ENCODE data around the gene ZNF695.
"Not testable (repeated sequence)": the region's sequence is repeated elsewhere in the genome, so short reads cannot be mapped to it uniquely, and the experiment has no call there.

The ZNF695 gene

GRCh38 chr1:247007511-247008405 is at the start of gene ZNF695:
Gene ZNF695 (minus strand): TSS chr1:247008057. CDS start chr1:247007908, 149 bp downstream.
- peak; percentile 86 for DNase-seq (ENCODE audit: low read depth)

- DNase-seq (ENCODE audit: low read depth), result no peak
Measured at GRCh38 chr1:247056071-247056470, 48.2 kb upstream of the ZNF695 start.

- DNase-seq (ENCODE audit: low read depth), result no peak
Measured at GRCh38 chr1:247054992-247055415, 47.1 kb upstream of the ZNF695 start.

GRCh38 chr1:247047702-247048101 is 39.8 kb upstream of the ZNF695 start:
- no peak for DNase-seq (ENCODE audit: low read depth)

GRCh38 chr1:247047260-247047659 is 39.4 kb upstream of the ZNF695 start:
- DNase-seq (ENCODE audit: low read depth), result no peak

GRCh38 chr1:247043406-247043805 is 35.5 kb upstream of the ZNF695 start:
- no peak for DNase-seq (ENCODE audit: low read depth)

GRCh38 chr1:247037511-247038320 is 29.9 kb upstream of the ZNF695 start:
- no peak for DNase-seq (ENCODE audit: low read depth)

GRCh38 chr1:247032306-247032705 is 24.4 kb upstream of the ZNF695 start:
- DNase-seq (ENCODE audit: low read depth), result not testable (repeated sequence)

- DNase-seq (ENCODE audit: low read depth), result not testable (repeated sequence)
Measured at GRCh38 chr1:247024658-247025057, 16.8 kb upstream of the ZNF695 start.

GRCh38 chr1:247013391-247013790 is 5.5 kb upstream of the ZNF695 start:
- no peak for DNase-seq (ENCODE audit: low read depth)

- no peak for DNase-seq (ENCODE audit: low read depth)
Measured at GRCh38 chr1:247008406-247008799, 546 bp upstream of the ZNF695 start.

GRCh38 chr1:247004081-247004480 is 3.8 kb downstream of the ZNF695 start:
- DNase-seq (ENCODE audit: low read depth), result not testable (repeated sequence)

- DNase-seq (ENCODE audit: low read depth), result no peak
Measured at GRCh38 chr1:246989901-246990300, 18.0 kb downstream of the ZNF695 start.

GRCh38 chr1:246988316-246988715 is 19.5 kb downstream of the ZNF695 start:
- DNase-seq (ENCODE audit: low read depth), result no peak

GRCh38 chr1:246987083-246987690 is 20.7 kb downstream of the ZNF695 start:
- DNase-seq (ENCODE audit: low read depth), result no peak

- DNase-seq (ENCODE audit: low read depth), result no peak
Measured at GRCh38 chr1:246978785-246979184, 29.1 kb downstream of the ZNF695 start.

- no peak for DNase-seq (ENCODE audit: low read depth)
Measured at GRCh38 chr1:246978281-246978680, 29.6 kb downstream of the ZNF695 start.

GRCh38 chr1:246971969-246972368 is 35.9 kb downstream of the ZNF695 start:
- no peak for DNase-seq (ENCODE audit: low read depth)

GRCh38 chr1:246971090-246971721 is 36.7 kb downstream of the ZNF695 start:
- DNase-seq (ENCODE audit: low read depth), result no peak

- no peak for DNase-seq (ENCODE audit: low read depth)
Measured at GRCh38 chr1:246969621-246970020, 38.2 kb downstream of the ZNF695 start.

GRCh38 chr1:246966502-246966901 is 41.4 kb downstream of the ZNF695 start:
- DNase-seq (ENCODE audit: low read depth), result no peak
